Smooth muscle cell (in vitro differentiated cells): ENCODE data around the gene STAB1. TPM values are rescaled to one million over a fixed set of nuclear protein-coding genes. Genes with fewer than 3 reads are reported as not detected.

Experiments
- DNase-seq: peaks from one replicate; lab custom pipeline; 2025; ENCODE audit not compliant: unreplicated experiment; lab: John Stamatoyannopoulos, UW
- H2AFZ ChIP-seq: fragments of 200-600 bp; sonication (generic); 2 replicates; pipeline ENCODE4 v1.6.0; 2016; ENCODE audit warnings: antibody characterized with exemption, low read depth, mild to moderate bottlenecking
- H3F3A ChIP-seq: fragments of 200-600 bp; sonication (generic); 2 replicates; pipeline ENCODE4 v1.6.0; 2017; ENCODE audit warnings: antibody characterized with exemption, low read depth
- H3K27ac ChIP-seq: fragments of 200-600 bp; sonication (generic); 2 replicates; pipeline ENCODE4 v1.5.1; 2016; ENCODE audit warnings: low read depth, mild to moderate bottlenecking
- H3K27me3 ChIP-seq: fragments of 200-600 bp; sonication (generic); 2 replicates; pipeline ENCODE4 v1.6.1; 2016; ENCODE audit warnings: low read depth, mild to moderate bottlenecking
- H3K36me3 ChIP-seq: fragments of 200-600 bp; sonication (generic); 2 replicates; pipeline ENCODE4 v1.5.1; 2016; ENCODE audit warnings: low read depth
- H3K4me1 ChIP-seq: fragments of 200-600 bp; sonication (generic); 2 replicates; pipeline ENCODE4 v1.5.1; 2016; ENCODE audit warnings: low read depth
- H3K4me2 ChIP-seq: fragments of 200-600 bp; sonication (generic); 2 replicates; pipeline ENCODE4 v1.6.0; 2016; ENCODE audit warnings: mild to moderate bottlenecking
- H3K4me3 ChIP-seq: fragments of 200-600 bp; sonication (generic); 2 replicates; pipeline ENCODE4 v1.5.1; 2016; ENCODE audit warnings: mild to moderate bottlenecking
- H3K79me2 ChIP-seq: fragments of 200-600 bp; sonication (generic); 2 replicates; pipeline ENCODE4 v1.6.0; 2016; ENCODE audit warnings: low read depth, mild to moderate bottlenecking
- H3K9ac ChIP-seq: fragments of 200-600 bp; sonication (generic); 2 replicates; pipeline ENCODE4 v1.6.0; 2016; ENCODE audit warnings: low read depth
- H3K9me3 ChIP-seq: fragments of 200-600 bp; sonication (generic); replicated peaks from 2 replicates; pipeline ENCODE4 v1.5.1; 2016; ENCODE audit warnings: low read depth
- H4K20me1 ChIP-seq: fragments of 200-600 bp; sonication (generic); 2 replicates; pipeline ENCODE4 v1.6.0; 2016; ENCODE audit warnings: low read depth
- WGBS: methylation state at CpG from one replicate; pipeline ENCODE4 v1.1.7; 2016; ENCODE audit warnings: low lambda C conversion rate; 5-methylcytosine and 5-hydroxymethylcytosine counted together
- polyA plus RNA-seq: library from polyadenylated mRNA; unstranded; fragments of >200 nt; fragmentation: Nextera tagmentation; extraction: Ambion mirVana; gene quantifications from 2 replicates; pipeline ENCODE4 v1.2.1, GENCODE V29; 2016
- total RNA-seq: library from RNA; depleted of rRNA; stranded (reverse); fragments of >200 nt; gene quantifications from 2 replicates; pipeline ENCODE4 v1.2.3, GENCODE V29; 2014
- TF ChIP-seq, protein P1 (sequence below): fragments of 200-600 bp; sonication (generic); IDR thresholded peaks from 2 replicates; pipeline ENCODE4 v1.5.1; 2017; ENCODE audit warnings: borderline replicate concordance, mild to moderate bottlenecking, antibody characterized with exemption; ENCODE audit not compliant: insufficient read depth, poor library complexity, severe bottlenecking

Gene STAB1
- total and polyA plus RNA-seq, 2 experiments from 2014 or later, result 0.22 to 0.25 TPM

DNA sequence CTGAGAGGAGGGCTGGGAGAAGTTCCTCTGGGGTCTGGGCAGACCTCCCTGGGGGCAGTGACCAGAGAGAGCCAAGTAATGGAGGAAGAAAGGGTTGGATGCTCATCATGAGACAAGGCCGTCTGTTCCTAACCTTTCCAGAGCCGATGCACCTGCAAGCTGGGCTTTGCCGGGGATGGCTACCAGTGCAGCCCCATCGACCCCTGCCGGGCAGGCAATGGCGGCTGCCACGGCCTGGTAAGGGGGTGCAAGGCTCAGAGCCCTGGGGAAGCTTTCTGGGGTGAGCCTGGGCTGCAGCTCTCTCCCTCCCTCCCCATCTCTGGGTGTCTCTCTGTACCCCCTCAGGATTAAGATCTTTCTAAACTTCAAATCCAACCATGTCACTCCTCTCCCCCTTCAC lies 16.4 kb downstream of the STAB1 start:
- Histone ChIP-seq H3K27ac (no peak overlapping the region), H3F3A (no peaks in the 10 kb centered on the region), H3K4me1 (no peaks in the 10 kb centered on the region), H3K9me3 (no peaks in the 10 kb centered on the region), H3K4me2 (no peak overlapping the region), H2AFZ (no peak overlapping the region), H3K36me3 (no peaks in the 10 kb centered on the region), H4K20me1 (peaks cover 3% of the 10 kb centered on the region), H3K4me3 (no peak overlapping the region), H3K79me2 (no peaks in the 10 kb centered on the region), H3K9ac (no peak overlapping the region), H3K27me3 (peaks cover 6% of the 10 kb centered on the region)
- no peak for DNase-seq
- WGBS, result 84% methylated on average over 7 of the region's 7 CpGs
- TF ChIP-seq, protein P1, sequence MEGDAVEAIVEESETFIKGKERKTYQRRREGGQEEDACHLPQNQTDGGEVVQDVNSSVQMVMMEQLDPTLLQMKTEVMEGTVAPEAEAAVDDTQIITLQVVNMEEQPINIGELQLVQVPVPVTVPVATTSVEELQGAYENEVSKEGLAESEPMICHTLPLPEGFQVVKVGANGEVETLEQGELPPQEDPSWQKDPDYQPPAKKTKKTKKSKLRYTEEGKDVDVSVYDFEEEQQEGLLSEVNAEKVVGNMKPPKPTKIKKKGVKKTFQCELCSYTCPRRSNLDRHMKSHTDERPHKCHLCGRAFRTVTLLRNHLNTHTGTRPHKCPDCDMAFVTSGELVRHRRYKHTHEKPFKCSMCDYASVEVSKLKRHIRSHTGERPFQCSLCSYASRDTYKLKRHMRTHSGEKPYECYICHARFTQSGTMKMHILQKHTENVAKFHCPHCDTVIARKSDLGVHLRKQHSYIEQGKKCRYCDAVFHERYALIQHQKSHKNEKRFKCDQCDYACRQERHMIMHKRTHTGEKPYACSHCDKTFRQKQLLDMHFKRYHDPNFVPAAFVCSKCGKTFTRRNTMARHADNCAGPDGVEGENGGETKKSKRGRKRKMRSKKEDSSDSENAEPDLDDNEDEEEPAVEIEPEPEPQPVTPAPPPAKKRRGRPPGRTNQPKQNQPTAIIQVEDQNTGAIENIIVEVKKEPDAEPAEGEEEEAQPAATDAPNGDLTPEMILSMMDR, result no peak

DNA sequence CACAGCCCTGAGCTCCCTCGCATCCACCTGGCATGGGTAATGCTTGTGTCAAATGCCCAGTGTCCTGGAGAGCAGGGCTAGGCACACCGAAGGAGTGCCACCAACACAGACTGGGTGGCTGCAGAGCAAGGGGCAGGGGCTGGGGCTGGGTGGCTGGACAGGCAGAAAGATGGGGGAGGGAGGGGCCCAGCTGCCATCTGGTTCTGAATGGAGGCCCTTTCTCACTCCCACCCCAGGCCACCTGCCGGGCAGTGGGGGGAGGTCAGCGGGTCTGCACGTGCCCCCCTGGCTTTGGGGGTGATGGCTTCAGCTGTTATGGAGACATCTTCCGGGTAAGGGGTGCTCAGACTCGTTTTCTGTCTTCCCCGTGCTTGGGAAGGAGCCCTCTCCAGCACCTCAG lies 17.0 kb downstream of the STAB1 start:
- H3K79me2 ChIP-seq, result no peaks in the 10 kb centered on the region
- no peak overlapping the region for H2AFZ ChIP-seq
- DNase-seq, result no peak
- H3K4me1 ChIP-seq, result no peaks in the 10 kb centered on the region
- H3K36me3 ChIP-seq, result no peaks in the 10 kb centered on the region
- H3K4me2 ChIP-seq, result no peak overlapping the region
- H3K27me3 ChIP-seq, result peaks cover 6% of the 10 kb centered on the region
- TF ChIP-seq, protein P1, result no peak
- WGBS, result 75% methylated on average over 8 of the region's 8 CpGs
- H3K9ac ChIP-seq, result no peak overlapping the region
- no peak overlapping the region for H3K4me3 ChIP-seq
- peaks cover under 1% of the 10 kb centered on the region for H4K20me1 ChIP-seq
- H3F3A ChIP-seq, result no peaks in the 10 kb centered on the region
- H3K27ac ChIP-seq, result no peak overlapping the region
- no peaks in the 10 kb centered on the region for H3K9me3 ChIP-seq

DNA sequence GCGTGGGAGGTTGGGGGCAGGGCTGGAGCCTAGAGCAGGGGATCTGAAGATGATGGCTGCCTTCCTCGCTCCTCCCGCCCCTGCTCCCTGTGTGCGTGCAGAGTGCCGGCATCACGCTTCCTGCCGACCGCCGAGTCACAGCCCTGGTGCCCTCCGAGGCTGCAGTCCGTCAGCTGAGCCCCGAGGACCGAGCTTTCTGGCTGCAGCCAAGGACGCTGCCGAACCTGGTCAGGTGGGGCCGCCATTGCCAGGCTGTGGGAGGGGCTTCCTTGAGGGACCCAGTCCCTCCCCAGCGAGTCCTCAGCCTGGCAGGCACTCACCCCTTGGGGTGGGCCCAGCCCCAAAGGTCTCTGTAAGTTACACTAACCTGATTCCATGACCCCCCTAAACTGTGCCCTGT lies 17.6 kb downstream of the STAB1 start:
- no peak overlapping the region for H3K27ac ChIP-seq
- no peaks in the 10 kb centered on the region for H4K20me1 ChIP-seq
- no peak overlapping the region for H3K9ac ChIP-seq
- no peak overlapping the region for H3K4me2 ChIP-seq
- TF ChIP-seq, protein P1, result no peak
- no peak for DNase-seq
- no peaks in the 10 kb centered on the region for H3F3A ChIP-seq
- H3K4me1 ChIP-seq, result no peaks in the 10 kb centered on the region
- no peaks in the 10 kb centered on the region for H3K79me2 ChIP-seq
- no peaks in the 10 kb centered on the region for H3K9me3 ChIP-seq
- 84% methylated on average over 17 of the region's 17 CpGs for WGBS
- no peak overlapping the region for H3K4me3 ChIP-seq
- no peaks in the 10 kb centered on the region for H3K36me3 ChIP-seq
- peaks cover 6% of the 10 kb centered on the region for H3K27me3 ChIP-seq
- no peak overlapping the region for H2AFZ ChIP-seq

DNA sequence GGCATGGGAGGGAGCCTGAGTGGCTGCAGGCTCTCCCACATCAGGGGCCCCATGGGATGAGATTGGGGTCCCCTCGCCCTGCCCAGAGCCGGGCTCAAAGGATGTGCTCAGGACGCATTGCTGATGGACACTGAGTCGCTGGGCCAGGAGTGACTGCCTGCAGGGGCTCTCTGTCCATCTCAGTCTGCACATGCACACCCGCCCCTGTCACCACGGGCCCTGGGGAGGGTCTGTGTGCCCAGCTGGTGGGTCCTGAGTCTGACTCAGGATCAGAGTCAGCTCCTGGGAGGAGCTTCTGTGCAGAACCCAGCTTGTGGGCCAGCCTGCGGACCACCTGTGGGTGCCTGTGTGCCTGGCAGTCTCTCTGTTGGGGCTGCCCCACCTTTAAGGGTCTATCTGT lies 18.1 kb downstream of the STAB1 start:
- Histone ChIP-seq H3K9ac (no peak overlapping the region), H3K4me1 (no peaks in the 10 kb centered on the region), H3K9me3 (no peaks in the 10 kb centered on the region), H3K27ac (no peak overlapping the region), H3K79me2 (no peaks in the 10 kb centered on the region), H3K27me3 (peaks cover 6% of the 10 kb centered on the region), H3K36me3 (no peaks in the 10 kb centered on the region), H4K20me1 (no peaks in the 10 kb centered on the region), H3F3A (no peaks in the 10 kb centered on the region), H3K4me2 (no peak overlapping the region), H3K4me3 (no peak overlapping the region), H2AFZ (no peak overlapping the region)
- 95% methylated on average over 7 of the region's 7 CpGs for WGBS
- TF ChIP-seq, protein P1, result no peak
- DNase-seq, result no peak
